GM21529 (cell line): Measurements from ENCODE around the gene GPC6.
"Not testable (repeated sequence)": the region's sequence is repeated elsewhere in the genome, so short reads cannot be mapped to it uniquely, and the experiment has no call there.

Experiments
- ATAC-seq: cut with Tn5 transposase; IDR thresholded peaks from one replicate; pipeline ENCODE4 v1.9.1; 2021; ENCODE audit not compliant: unreplicated experiment

The GPC6 gene

DNA sequence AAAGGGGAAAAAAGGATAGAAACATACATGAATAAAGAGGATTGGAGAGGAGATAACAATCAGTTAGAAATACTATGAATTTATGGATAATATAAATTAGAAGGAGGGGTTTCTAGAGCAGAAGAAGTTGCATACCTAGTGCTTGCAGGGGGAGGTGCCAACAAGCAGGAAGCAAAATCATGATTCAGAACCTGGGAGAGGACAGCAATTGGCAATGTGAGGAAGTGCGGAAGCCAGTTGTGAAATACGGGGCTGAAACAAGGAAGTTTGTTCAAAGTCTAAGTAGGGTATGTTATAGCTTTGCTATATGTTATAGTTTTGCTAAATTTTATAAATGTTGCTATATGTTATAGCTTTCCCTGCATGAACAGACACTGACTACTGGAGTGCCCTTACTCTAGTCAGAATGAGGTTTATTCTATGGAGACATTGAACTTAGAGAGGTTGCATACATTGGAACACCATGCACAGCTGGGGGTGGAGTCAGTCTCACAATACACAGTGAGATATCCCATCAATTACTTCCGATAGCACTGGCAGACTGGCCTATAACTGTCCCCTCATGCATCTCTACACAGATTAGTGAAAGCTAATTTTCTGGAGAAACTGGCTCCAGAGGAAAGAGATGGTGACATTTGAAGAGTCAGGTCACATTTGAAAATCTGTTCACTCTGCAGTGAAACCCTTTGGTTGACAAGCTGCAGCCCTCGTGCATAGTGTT, 92.1 kb downstream of the GPC6 start:
- ATAC-seq: no peak

- no peak for ATAC-seq
Observed at GRCh38 chr13:93320942-93321341, 94.3 kb downstream of the GPC6 start.

DNA sequence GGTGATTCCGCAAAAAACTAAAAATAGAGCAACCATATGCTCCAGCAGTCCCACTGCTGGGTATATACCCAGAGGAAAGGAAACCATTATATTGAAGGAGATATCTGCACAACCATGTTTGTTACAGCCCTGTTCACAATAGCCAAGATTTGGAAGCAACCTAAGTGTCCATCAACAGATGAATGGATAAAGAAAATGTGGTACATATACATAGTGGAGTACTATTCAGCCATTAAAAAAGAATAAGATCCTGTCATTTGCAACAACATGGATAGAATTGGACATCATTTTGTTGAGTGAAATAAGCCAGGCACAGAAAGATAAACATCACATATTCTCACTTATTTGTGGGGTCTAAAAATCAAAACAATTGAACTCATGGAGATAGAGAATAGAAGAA, 97.3 kb downstream of the GPC6 start:
- not testable (repeated sequence) for ATAC-seq

DNA sequence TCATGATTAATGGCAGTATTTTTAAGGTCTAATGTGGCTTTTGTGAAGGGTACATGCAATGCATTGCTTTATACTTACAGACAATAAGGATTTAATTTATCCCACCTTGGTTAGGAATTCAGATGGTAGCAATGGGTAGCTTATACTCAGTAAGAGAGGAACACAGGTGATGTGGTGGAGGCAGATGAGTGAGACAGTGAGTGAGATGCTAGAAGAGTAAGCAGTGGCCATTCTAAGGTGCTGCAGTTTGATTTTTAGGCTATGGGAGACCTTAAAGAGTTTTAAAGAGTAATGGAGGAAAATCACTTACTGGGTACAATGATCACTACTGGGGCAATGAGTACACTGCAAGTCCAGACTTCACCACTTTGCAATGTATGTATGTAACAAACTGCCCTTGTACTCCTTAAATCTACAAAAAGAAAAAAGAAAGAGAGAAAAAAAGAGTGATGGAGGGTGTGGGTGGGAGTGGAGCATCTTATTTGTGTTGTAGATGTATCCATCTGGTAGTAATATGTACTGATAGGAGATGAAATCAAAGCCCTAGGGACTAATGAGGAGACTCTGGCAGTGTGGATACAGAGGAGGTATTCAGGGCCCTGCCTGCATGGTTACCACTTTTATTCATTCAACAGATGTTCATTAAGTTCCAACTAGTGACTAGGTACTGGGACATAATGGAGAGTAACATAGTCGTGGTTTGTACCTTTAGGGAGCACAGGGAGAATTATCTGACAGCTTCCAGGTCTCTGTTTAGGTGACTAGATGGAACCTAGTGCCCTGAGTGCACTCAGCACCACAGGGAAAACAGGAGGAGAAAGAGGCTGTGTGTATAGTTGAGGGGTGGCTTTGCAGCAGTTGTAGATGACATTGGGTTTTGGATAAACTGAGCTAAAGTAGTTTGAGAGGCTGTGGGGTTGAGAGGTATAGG, 99.0 kb downstream of the GPC6 start:
- ATAC-seq: no peak

GRCh38 chr13:93326234-93326811, 99.7 kb downstream of the GPC6 start:
- no peak for ATAC-seq

GRCh38 chr13:93328943-93329342, 102.3 kb downstream of the GPC6 start:
- ATAC-seq: no peak

DNA sequence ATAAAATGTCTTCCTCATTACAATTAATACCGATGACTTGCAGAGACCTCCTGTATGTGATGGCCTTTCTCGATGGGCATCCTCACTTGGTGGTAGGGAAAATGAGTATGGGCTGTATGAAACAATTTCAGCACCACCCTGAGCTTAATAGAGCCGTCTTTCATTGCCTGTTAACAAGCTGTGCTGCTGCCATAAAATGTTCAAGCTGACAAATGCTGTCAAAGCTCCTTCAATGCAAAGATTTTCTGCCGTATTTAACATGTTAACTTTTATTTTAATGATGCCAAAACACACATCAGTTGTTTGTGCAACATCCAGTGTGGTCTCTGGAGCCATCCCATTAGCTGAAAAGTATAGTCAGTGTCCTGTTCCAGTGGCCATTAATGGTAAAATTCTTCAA, 110.1 kb downstream of the GPC6 start:
- no peak for ATAC-seq

DNA sequence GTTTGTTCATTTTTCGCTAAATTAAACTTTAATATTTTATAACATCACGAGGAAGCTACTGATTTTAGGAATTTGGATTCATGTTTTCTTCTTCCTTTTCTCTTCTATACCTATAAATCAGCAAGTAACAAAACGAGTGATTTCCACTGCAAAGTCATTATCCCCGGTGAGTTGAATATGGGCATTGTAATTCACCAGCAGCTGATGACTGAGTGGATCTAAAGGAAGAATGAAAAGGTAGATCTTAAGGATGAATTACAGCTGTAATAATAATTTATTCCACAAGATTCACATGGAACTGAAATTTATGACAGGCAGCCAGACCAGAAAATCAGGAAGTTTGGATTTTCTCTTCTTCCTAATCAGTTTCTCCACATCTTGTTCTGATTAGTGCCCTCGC, 111.4 kb downstream of the GPC6 start:
- ATAC-seq: no peak

DNA sequence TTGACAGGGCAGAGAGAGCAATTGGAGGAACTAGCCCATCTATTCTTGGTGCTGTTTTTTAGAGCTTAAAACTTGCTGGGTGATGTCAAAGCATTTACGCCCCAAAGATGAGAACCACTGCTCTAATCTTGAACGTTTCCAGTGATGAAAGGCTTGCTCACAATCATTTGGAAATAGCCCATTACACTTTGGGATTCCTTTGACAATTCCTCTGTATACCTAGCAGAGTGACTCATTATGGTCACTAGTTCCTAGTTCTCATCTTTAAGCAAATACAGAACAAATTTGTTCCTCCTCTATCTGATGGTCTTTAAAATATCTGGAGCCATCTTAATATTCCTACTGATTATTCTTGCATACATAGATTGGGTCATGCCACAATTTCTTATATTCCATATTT, 112.3 kb downstream of the GPC6 start:
- ATAC-seq: no peak

- ATAC-seq: no peak
Observed at GRCh38 chr13:93339550-93339949, 112.9 kb downstream of the GPC6 start.

DNA sequence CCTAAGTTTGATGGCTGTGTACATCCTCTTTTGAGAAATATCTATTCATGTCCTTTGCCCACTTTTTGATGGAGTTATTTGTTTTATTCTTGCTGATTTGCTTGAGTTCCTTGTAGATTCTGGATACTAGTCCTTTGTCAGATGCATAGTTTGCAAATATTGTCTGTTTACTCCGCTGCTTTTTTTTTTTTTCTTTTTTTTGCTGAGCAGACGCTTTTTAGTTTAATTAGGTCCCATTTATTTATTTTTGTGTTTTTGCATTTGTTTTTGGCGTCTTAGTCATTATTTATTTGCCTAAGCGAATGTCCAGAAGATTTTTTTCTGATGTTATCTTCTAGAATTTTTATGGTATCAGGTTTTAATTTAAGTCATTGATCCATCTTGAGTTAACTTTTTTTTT, 114.9 kb downstream of the GPC6 start:
- ATAC-seq: no peak

- no peak for ATAC-seq
Observed at GRCh38 chr13:93343097-93343496, 116.5 kb downstream of the GPC6 start.

DNA sequence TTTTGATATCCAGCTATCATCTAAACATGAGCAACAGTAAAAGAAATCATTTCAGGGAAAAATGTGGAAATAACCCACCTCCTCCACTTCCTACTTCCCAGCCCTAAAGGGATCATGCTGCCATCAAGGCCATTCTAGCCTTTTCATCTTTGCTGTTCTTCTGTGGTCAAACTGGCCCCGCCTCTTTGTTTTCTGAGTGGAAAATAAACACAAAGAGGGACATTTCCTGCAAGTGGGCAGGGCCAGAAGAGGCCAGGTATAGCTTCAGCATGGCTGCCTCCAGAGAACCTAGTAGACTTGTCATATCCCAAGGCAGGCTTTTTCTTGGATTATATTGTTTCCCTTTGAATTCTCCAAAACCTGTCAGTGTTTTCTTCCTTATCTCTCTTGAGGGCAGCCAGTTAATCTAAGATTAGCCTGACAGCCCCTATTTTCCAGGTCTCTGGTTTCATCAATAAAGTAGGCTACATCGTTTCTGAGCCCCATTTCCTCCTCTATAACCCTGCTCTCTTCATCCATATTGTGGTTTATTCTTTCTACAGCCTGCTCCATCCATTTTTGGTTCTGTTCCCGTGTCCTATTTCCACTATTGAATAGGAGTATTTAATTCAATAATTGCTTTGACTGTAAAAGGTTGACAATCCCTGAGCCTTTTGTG, 117.6 kb downstream of the GPC6 start:
- ATAC-seq: no peak

DNA sequence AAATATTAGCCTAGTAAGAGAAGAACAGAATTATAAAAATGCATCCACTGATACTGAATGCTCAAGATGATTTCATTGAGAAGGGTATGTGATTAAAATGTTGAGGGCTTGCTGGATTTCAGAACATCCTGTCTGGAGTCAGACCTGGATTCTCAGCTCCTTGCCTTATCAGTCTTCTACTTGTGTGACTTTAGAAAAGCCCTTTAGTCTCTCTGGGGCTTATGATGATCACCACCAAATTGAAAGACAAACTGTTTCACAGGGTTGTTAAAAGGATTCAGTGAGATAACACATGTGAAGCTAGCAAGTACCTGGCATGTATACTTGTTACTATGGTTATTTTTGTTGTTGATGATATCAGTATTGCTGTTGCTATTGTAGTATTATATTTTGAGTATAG, 118.4 kb downstream of the GPC6 start:
- no peak for ATAC-seq

DNA sequence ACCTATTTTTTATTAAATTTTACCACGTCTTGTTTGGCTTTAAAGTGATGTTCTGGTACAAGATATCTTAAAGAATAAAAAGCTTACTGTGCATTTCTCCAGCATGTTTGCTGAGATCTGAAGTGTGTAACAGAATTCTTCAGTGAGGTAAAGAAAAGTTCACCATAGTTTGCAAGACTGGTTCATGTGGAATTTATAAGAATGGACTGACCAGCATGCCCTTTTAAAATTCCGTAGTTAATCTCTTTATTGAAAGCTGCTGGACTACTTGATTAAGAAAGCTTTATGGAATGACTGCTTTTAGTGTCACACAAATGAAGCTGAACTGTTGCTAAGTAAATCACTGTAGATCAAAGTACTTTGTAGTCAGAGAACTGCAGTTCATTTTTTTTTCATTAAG, 119.2 kb downstream of the GPC6 start:
- ATAC-seq: no peak

GRCh38 chr13:93352616-93353015, 126.0 kb downstream of the GPC6 start:
- no peak for ATAC-seq

GRCh38 chr13:93355094-93355493, 128.5 kb downstream of the GPC6 start:
- no peak for ATAC-seq

DNA sequence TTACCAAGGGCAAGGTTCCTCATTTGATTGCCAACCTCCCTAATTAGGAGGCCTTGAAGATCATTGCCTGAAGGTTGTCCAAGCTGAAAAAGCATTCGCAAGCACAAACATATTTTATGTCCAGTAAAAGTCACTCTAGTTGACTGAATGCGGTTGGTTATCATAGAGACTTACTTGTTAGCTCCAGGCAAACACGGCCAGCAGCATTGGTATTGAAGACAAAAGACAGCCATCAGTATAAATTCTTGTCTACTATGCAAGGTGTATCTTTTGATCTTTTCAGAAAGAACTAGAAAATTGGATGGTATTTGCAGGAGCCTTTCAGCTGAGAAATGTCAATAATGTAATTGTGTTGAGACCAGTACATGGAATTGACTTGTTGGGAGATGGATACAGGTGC, 129.9 kb downstream of the GPC6 start:
- ATAC-seq: no peak

GRCh38 chr13:93360021-93360420, 133.4 kb downstream of the GPC6 start:
- ATAC-seq: no peak

DNA sequence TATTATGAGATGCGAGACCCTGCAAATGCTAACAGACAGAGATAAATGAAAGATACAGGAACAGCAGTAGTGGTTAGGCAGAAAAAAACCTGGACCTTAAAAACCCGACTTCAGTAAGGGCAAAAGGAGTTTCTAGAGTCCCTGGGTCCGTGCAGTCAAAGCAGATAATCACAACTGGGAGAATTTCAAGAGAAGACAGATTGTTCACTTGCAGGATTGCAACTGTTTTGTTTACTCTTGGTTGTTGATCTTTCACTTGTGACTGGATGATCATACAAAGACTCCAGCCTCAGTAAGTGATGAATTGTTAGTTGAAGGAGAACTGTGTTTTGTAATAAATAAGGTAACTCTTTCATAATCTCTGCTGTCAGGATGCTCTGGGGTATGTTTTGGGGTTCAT, 135.1 kb downstream of the GPC6 start:
- no peak for ATAC-seq

- ATAC-seq: no peak
Observed at GRCh38 chr13:93364166-93364565, 137.6 kb downstream of the GPC6 start.
